Fibroblast of mammary gland (primary cell): ENCODE results near the gene TEAD1.
A peak's percentile ranks its signal among the peaks of the same experiment; 100 is the strongest.

Experiments used
- DNase-seq: peaks from one replicate; pipeline ENCODE4 v3.0.0-alpha.2; 2010; ENCODE audit warnings: low read depth
- H3K4me3 ChIP-seq: 2 replicates; pipeline ENCODE4 v1.5.1; 2011; ENCODE audit warnings: low read depth, mild to moderate bottlenecking, low read length, moderate library complexity; ENCODE audit not compliant: control insufficient read depth
- TF ChIP-seq, protein P1 (sequence below): conservative IDR thresholded peaks from 2 replicates; pipeline ENCODE4 v1.5.1; 2011; ENCODE audit warnings: low read depth, low read length, inconsistent platforms; ENCODE audit not compliant: control insufficient read depth, insufficient read depth

TEAD1 gene

DNA sequence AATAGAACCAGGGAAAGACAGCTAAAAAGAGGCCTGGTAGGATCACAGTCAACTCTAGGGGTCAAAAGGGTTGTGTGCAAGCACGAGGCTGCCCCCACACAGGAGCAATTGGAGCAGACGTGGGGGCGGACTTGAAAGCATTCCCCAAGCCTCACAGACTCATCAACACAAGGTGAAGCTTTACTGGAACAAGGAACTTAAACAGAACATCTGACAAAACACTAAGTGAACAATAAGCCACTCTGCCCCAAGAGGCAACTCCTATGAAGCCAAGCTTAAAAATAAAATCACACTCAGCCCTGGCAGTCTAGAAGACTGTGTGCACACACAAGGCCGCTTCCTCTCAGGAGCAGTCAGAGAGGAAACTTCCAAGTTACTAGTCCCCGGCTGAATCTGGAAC is 32.2 kb upstream of the TEAD1 start:
- DNase-seq, result peak; percentile 57
- TF ChIP-seq, protein P1, sequence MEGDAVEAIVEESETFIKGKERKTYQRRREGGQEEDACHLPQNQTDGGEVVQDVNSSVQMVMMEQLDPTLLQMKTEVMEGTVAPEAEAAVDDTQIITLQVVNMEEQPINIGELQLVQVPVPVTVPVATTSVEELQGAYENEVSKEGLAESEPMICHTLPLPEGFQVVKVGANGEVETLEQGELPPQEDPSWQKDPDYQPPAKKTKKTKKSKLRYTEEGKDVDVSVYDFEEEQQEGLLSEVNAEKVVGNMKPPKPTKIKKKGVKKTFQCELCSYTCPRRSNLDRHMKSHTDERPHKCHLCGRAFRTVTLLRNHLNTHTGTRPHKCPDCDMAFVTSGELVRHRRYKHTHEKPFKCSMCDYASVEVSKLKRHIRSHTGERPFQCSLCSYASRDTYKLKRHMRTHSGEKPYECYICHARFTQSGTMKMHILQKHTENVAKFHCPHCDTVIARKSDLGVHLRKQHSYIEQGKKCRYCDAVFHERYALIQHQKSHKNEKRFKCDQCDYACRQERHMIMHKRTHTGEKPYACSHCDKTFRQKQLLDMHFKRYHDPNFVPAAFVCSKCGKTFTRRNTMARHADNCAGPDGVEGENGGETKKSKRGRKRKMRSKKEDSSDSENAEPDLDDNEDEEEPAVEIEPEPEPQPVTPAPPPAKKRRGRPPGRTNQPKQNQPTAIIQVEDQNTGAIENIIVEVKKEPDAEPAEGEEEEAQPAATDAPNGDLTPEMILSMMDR, result no peak
- H3K4me3 ChIP-seq, result no peak overlapping the region

DNA sequence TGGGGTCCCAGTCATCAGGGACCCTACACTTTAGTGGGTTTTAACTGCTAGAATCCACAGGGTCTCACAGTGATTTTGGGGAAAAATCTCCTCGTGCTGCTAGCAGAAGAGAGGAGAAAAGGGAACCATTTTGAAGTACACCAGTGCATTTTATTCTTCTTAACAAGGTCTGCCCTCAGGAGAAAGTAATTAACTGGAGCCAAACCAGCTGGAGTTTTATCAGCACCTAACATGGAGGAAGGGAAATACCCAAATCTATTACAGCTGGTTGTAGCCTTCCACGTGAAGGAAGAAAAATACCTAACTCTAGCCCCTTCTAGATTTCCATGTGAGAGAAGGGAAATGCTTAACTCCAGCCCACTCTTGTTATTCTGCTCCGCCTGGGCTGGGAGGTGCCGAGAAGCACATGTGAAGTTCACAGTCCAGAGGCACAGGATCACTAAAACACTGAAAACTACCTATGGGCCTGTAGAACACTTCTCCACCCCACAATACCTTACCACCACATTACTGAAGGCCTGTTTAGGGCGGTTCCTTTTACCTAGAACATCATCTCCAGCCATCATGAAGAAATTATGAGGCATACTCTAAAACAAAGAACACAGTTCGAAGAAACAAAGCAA is 31.3 kb upstream of the TEAD1 start:
- no peak for DNase-seq
- TF ChIP-seq, protein P1, result no peak
- no peak overlapping the region for H3K4me3 ChIP-seq

DNA sequence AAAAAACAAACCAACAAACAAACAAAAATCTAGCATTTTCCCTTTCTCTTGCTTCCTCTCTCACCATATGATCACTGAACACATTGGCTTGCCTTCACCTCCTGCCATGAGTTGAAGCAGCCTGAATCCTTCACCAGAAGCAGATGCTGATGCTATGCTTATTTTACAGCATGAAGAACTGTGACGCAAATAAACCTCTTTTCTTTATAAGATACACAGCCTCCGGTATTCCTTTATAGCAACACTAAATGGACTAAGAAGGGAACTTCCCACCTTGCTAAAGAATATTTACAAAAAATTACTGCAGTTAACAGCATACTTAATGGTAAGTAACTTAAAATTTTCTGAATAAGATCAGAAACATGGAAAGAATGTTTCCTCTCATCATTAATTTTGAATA is 27.7 kb upstream of the TEAD1 start:
- no peak for DNase-seq
- TF ChIP-seq, protein P1, result no peak
- H3K4me3 ChIP-seq, result no peak overlapping the region

DNA sequence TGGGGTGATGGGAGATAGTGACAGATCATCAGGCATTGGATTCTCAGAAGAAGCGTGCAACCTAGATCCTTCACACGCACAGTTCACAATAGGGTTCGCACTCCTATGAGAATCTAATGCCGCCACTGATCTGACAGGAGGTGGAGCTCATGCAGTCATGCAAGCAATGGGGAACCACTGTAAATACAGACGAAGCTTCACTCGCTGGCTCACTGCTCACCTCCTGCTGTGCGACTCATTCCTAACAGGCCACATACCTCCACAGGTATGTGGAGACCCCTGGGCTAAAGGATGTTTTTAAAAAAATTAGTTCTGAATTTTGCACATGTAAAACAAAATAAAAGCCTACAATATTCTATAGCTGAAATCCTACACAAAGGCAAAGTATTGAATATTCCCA is 20.5 kb upstream of the TEAD1 start:
- DNase-seq, result no peak
- TF ChIP-seq, protein P1, result no peak
- H3K4me3 ChIP-seq, result no peak overlapping the region

DNA sequence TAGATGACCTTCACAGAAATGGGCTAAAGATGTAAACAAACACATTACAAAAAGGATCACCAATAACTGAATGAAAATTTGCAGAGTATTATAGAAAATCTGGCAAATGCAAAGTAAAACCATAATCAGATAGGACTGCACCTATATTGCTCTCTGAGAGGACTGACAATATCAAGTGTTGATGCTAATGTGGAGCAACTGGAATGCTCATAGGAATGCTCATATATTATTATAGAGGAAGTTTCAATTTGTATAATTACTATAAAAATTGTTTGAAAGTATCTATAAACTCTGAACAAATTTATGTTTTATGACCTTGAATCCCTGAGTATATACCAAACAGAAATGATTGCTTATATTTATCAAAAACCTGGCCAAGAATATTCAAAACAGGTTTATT is 18.4 kb upstream of the TEAD1 start:
- no peak for DNase-seq
- H3K4me3 ChIP-seq, result no peak overlapping the region
- TF ChIP-seq, protein P1, result no peak

DNA sequence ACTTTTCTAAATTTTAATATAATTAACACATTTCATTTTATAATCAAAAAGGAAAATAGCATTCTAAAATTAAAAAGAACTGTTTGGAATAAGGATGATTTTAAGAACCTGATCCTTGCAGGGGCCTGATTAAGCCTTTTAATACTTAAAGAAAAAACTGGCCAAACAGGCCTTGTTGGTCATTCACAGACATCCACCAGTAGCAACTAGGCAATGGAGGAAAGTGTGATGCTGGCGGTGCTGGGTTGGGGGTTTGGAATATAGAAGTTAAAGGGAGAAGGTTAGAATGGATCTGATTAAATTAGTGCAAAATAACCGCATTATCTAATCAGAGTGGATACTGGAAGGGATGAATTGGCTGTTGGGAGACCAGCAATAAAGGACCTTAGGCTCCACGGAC is 16.9 kb upstream of the TEAD1 start:
- H3K4me3 ChIP-seq, result no peak overlapping the region
- TF ChIP-seq, protein P1, result no peak
- DNase-seq, result no peak

DNA sequence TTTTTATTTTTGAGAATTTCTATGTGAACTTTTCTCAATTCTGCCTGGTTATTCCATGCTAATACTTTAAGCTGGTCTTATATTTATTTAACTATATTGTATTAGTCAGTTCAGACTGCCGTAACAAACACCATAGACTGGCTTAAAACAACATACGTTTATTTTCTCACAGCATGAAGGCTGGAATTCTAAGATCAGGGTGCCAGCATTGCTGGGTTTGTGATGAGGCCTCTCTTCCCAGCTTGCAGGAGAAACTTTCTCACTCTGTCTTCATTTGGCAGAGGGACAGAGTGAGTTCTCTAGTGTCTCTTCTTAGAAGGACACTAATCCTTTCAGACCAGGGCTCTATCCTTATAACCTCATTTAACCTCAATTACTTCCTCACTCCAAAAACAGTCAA is 16.2 kb upstream of the TEAD1 start:
- no peak overlapping the region for H3K4me3 ChIP-seq
- TF ChIP-seq, protein P1, result no peak
- DNase-seq, result no peak
